ENCODE results near the gene RGS7. TPM values are rescaled to one million over a fixed set of nuclear protein-coding genes. Genes with fewer than 3 reads are reported as not detected.

The RGS7 gene
- total RNA-seq, 1 donor from 2014 or later, result 0.18 TPM

DNA sequence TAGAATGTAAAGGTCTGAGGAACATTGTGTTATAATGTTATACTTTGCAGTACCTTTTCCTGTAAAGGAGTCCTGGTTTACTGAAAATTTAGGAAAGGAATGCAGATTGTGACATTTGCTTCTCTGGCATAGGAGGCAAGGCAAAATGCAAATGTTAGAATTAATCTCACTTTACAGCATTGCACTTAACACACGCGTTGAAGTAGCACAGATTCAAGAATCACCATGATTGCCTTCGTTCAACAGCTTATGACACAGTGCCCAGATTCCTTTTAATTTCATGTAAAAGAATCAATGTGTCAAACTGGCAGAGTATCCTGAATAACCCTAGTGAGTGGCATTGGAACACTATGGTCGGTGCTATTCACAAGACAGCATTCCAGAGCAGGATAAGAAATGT lies 47.4 kb downstream of the RGS7 start:
- Histone ChIP-seq H3K27me3 (ENCODE audit: insufficient read depth, low read length) (no peaks in the 10 kb centered on the region), H3K4me2 (ENCODE audit: low read length) (no peak overlapping the region), H3K9me3 (ENCODE audit: insufficient read depth, low read depth, low read length) (peaks cover 4% of the 10 kb centered on the region), H3K4me3 (ENCODE audit: insufficient read depth, low read depth, low read length) (no peak overlapping the region), H3K79me2 (ENCODE audit: insufficient read depth, low read length) (no peaks in the 10 kb centered on the region), H3K36me3 (ENCODE audit: insufficient read depth, low read length) (no peaks in the 10 kb centered on the region), H3K27ac (ENCODE audit: low read depth, low read length) (no peak overlapping the region), H3K4me1 (ENCODE audit: insufficient read depth, low read length) (no peaks in the 10 kb centered on the region), H2AFZ (ENCODE audit: low read depth, low read length) (no peak overlapping the region), H4K20me1 (ENCODE audit: insufficient read depth, low read length) (no peaks in the 10 kb centered on the region), H3K9ac (ENCODE audit: low read length) (no peak overlapping the region)
- TF ChIP-seq, protein P1, sequence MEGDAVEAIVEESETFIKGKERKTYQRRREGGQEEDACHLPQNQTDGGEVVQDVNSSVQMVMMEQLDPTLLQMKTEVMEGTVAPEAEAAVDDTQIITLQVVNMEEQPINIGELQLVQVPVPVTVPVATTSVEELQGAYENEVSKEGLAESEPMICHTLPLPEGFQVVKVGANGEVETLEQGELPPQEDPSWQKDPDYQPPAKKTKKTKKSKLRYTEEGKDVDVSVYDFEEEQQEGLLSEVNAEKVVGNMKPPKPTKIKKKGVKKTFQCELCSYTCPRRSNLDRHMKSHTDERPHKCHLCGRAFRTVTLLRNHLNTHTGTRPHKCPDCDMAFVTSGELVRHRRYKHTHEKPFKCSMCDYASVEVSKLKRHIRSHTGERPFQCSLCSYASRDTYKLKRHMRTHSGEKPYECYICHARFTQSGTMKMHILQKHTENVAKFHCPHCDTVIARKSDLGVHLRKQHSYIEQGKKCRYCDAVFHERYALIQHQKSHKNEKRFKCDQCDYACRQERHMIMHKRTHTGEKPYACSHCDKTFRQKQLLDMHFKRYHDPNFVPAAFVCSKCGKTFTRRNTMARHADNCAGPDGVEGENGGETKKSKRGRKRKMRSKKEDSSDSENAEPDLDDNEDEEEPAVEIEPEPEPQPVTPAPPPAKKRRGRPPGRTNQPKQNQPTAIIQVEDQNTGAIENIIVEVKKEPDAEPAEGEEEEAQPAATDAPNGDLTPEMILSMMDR (IDR thresholded peaks at IDR 0.05; ENCODE audit: insufficient read depth, low read depth, low read length), result no peak
- TF ChIP-seq EZH2 (IDR thresholded peaks at IDR 0.05; ENCODE audit: insufficient read depth, low read length), result no peak
- Mint-ChIP-seq H3K36me3 (ENCODE audit: low read depth, unreplicated experiment) (no peaks in the 10 kb centered on the region), H3K27me3 (ENCODE audit: low read depth, unreplicated experiment) (no peaks in the 10 kb centered on the region), H3K27ac (ENCODE audit: unreplicated experiment) (no peak overlapping the region), H3K4me3 (ENCODE audit: unreplicated experiment) (no peak overlapping the region), H3K9me3 (ENCODE audit: unreplicated experiment) (no peaks in the 10 kb centered on the region), H3K4me1 (ENCODE audit: low read depth, unreplicated experiment) (no peaks in the 10 kb centered on the region)
- DNase-seq (ENCODE audit: low read depth) (no peak), FAIRE-seq (no peak)

DNA sequence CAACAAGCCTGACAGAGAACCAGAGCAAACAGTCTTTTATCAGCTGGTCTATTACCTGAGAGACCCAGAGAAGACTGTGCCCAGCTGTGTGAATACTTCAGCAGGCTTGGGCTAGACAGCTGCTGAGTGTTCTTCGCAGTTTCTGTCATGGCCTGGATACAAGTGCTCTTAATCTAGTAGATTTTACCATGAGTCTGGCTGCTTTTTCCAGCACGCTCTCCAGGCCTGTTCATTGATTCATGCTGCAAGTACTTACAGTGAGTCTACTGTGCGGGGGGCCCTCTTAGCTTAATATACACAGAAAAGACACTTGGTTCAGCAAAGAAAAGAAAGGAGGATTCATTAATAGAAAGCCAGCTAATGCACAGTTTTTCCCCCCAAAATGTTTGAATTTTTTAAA lies 48.5 kb downstream of the RGS7 start:
- Mint-ChIP-seq H3K9me3 (ENCODE audit: unreplicated experiment) (peaks cover under 1% of the 10 kb centered on the region), H3K27me3 (ENCODE audit: low read depth, unreplicated experiment) (no peaks in the 10 kb centered on the region), H3K4me1 (ENCODE audit: low read depth, unreplicated experiment) (no peaks in the 10 kb centered on the region), H3K36me3 (ENCODE audit: low read depth, unreplicated experiment) (no peaks in the 10 kb centered on the region), H3K27ac (ENCODE audit: unreplicated experiment) (no peak overlapping the region), H3K4me3 (ENCODE audit: unreplicated experiment) (no peak overlapping the region)
- no peak for TF ChIP-seq EZH2 (IDR thresholded peaks at IDR 0.05; ENCODE audit: insufficient read depth, low read length)
- TF ChIP-seq, protein P1 (IDR thresholded peaks at IDR 0.05; ENCODE audit: insufficient read depth, low read depth, low read length), result no peak
- no peak overlapping the region for H3K4me3 ChIP-seq (ENCODE audit: insufficient read depth, low read depth, low read length)
- no peak overlapping the region for H2AFZ ChIP-seq (ENCODE audit: low read depth, low read length)
- no peaks in the 10 kb centered on the region for H4K20me1 ChIP-seq (ENCODE audit: insufficient read depth, low read length)
- H3K9ac ChIP-seq (ENCODE audit: low read length), result no peak overlapping the region
- H3K4me1 ChIP-seq (ENCODE audit: insufficient read depth, low read length), result no peaks in the 10 kb centered on the region
- no peaks in the 10 kb centered on the region for H3K27me3 ChIP-seq (ENCODE audit: insufficient read depth, low read length)
- no peak overlapping the region for H3K4me2 ChIP-seq (ENCODE audit: low read length)
- FAIRE-seq, result no peak
- H3K27ac ChIP-seq (ENCODE audit: low read depth, low read length), result no peak overlapping the region
- no peaks in the 10 kb centered on the region for H3K79me2 ChIP-seq (ENCODE audit: insufficient read depth, low read length)
- peaks cover 4% of the 10 kb centered on the region for H3K9me3 ChIP-seq (ENCODE audit: insufficient read depth, low read depth, low read length)
- no peaks in the 10 kb centered on the region for H3K36me3 ChIP-seq (ENCODE audit: insufficient read depth, low read length)
- no peak for DNase-seq (ENCODE audit: low read depth)

- no peaks in the 10 kb centered on the region for H3K36me3 ChIP-seq (ENCODE audit: insufficient read depth, low read length)
- no peak for DNase-seq (ENCODE audit: low read depth)
- Mint-ChIP-seq H3K4me3 (ENCODE audit: unreplicated experiment) (no peak overlapping the region), H3K36me3 (ENCODE audit: low read depth, unreplicated experiment) (no peaks in the 10 kb centered on the region), H3K27me3 (ENCODE audit: low read depth, unreplicated experiment) (no peaks in the 10 kb centered on the region), H3K9me3 (ENCODE audit: unreplicated experiment) (peaks cover 5% of the 10 kb centered on the region), H3K27ac (ENCODE audit: unreplicated experiment) (no peak overlapping the region), H3K4me1 (ENCODE audit: low read depth, unreplicated experiment) (no peaks in the 10 kb centered on the region)
- no peak overlapping the region for H3K4me3 ChIP-seq (ENCODE audit: insufficient read depth, low read depth, low read length)
- FAIRE-seq, result no peak
- no peaks in the 10 kb centered on the region for H3K79me2 ChIP-seq (ENCODE audit: insufficient read depth, low read length)
- no peak overlapping the region for H3K9ac ChIP-seq (ENCODE audit: low read length)
- H2AFZ ChIP-seq (ENCODE audit: low read depth, low read length), result no peak overlapping the region
- no peak overlapping the region for H3K4me2 ChIP-seq (ENCODE audit: low read length)
- no peak for TF ChIP-seq EZH2 (IDR thresholded peaks at IDR 0.05; ENCODE audit: insufficient read depth, low read length)
- TF ChIP-seq, protein P1 (IDR thresholded peaks at IDR 0.05; ENCODE audit: insufficient read depth, low read depth, low read length), result no peak
- H3K9me3 ChIP-seq (ENCODE audit: insufficient read depth, low read depth, low read length), result peaks cover 4% of the 10 kb centered on the region
- no peaks in the 10 kb centered on the region for H3K4me1 ChIP-seq (ENCODE audit: insufficient read depth, low read length)
- no peak overlapping the region for H3K27ac ChIP-seq (ENCODE audit: low read depth, low read length)
- H4K20me1 ChIP-seq (ENCODE audit: insufficient read depth, low read length), result no peaks in the 10 kb centered on the region
- no peaks in the 10 kb centered on the region for H3K27me3 ChIP-seq (ENCODE audit: insufficient read depth, low read length)
Measured at GRCh38 chr1:241308011-241308410, 49.0 kb downstream of the RGS7 start.

Data from astrocyte (in vitro differentiated cells and primary cell).